Right cardiac atrium (tissue), 5 donors: ENCODE results near the gene ATRAID. TPM values are rescaled to one million over a fixed set of nuclear protein-coding genes. Genes with fewer than 3 reads are reported as not detected.
"Not testable (repeated sequence)": the region's sequence is repeated elsewhere in the genome, so short reads cannot be mapped to it uniquely, and the experiment has no call there.

ENCODE experiments used
- ATAC-seq, 2 donors: fragments of 200-7000 bp; cut with Tn5 transposase; one replicate each; pipeline versions ENCODE4 v1.8.0 to v1.9.1; 2020; ENCODE audit warnings: moderate library complexity in 2 of 2, mild to moderate bottlenecking in 1 of 2
- DNase-seq, 3 donors: peaks; one replicate each; pipeline ENCODE4 v3.0.0-alpha.2; 2020
- H3K27ac ChIP-seq: one replicate; pipeline ENCODE4 v1.5.1; 2013; ENCODE audit warnings: mild to moderate bottlenecking, low read length, control low read depth, moderate library complexity
- H3K27me3 ChIP-seq: one replicate; pipeline ENCODE4 v1.6.1; 2013; ENCODE audit not compliant: control insufficient read depth, insufficient read depth
- H3K4me1 ChIP-seq: one replicate; pipeline ENCODE4 v1.6.1; 2013; ENCODE audit warnings: low read length; ENCODE audit not compliant: control insufficient read depth, insufficient read depth
- H3K4me3 ChIP-seq: one replicate; pipeline ENCODE4 v1.5.1; 2013; ENCODE audit warnings: low read length, control low read depth
- H3K9me3 ChIP-seq: one replicate; pipeline ENCODE4 v1.6.1; 2013; ENCODE audit warnings: low read length; ENCODE audit not compliant: control insufficient read depth
- WGBS: extraction: QIAGEN DNeasy Blood & Tissue Kit; methylation state at CpG from one replicate; pipeline ENCODE4 v1.1.7; 2013; 5-methylcytosine and 5-hydroxymethylcytosine counted together
- intact Hi-C, 4 donors: fragments of 100-400 bp; cut with DNase I; formaldehyde crosslinking; loops; one replicate each; pipeline versions ENCODE4 v1.11.0 to v1.14.0; 2022 to 2023
- polyA plus RNA-seq: library from polyadenylated mRNA; stranded (reverse); fragments of 200-250 nt; gene quantifications from one replicate; pipeline ENCODE4 v1.2.3, GENCODE V29; 2013
- total RNA-seq, 4 donors: library from RNA; stranded (reverse); fragmentation: NEBNext Ultra II Directional; extraction: Animal tissue kit (Norgen Biotek cat#: 25700); gene quantifications; one replicate each; pipeline ENCODE4 v1.2.1, GENCODE V29; 2021
- donor health status: healthy with polysubstance abuse.
- donor health status: DM: no; HTN: yes; CAD: no.
- donor health status: DM: no; HTN: no; CAD: no.
- donor health status: DM: no; HTN: yes; CAD: no; lungs with severe emphysema.
- donor health status: DM: yes; HTN: yes; CAD: no.

Gene ATRAID
- total and polyA plus RNA-seq, 5 donors, result 124 to 256 (median 148) TPM

GRCh38 chr2:27194538-27195354, 17.1 kb upstream of the ATRAID start:
- no peaks in the 10 kb centered on the region for H3K27me3 ChIP-seq
- no peak overlapping the region for H3K27ac ChIP-seq
- intact Hi-C loops, result loop anchor here in 3 of 4 donors (5.0 kb wide), 1 partner anchor 97 kb away; no protein-coding TSS in a partner anchor
- peak in 1 of 2 donors; percentile 73 for ATAC-seq
- DNase-seq, result no peak
- H3K9me3 ChIP-seq, result no peaks in the 10 kb centered on the region
- H3K4me3 ChIP-seq, result no peak overlapping the region
- 67% methylated on average over 17 of the region's 17 CpGs for WGBS
- H3K4me1 ChIP-seq, result no peaks in the 10 kb centered on the region

- H3K27ac ChIP-seq, H3K4me3 ChIP-seq, H3K27me3 ChIP-seq, H3K9me3 ChIP-seq, DNase-seq, H3K4me1 ChIP-seq, intact Hi-C loops, ATAC-seq: not testable (repeated sequence)
- WGBS, result 93% methylated on average over 3 of the region's 3 CpGs
Observed at GRCh38 chr2:27195799-27196198, 16.0 kb upstream of the ATRAID start.

DNA sequence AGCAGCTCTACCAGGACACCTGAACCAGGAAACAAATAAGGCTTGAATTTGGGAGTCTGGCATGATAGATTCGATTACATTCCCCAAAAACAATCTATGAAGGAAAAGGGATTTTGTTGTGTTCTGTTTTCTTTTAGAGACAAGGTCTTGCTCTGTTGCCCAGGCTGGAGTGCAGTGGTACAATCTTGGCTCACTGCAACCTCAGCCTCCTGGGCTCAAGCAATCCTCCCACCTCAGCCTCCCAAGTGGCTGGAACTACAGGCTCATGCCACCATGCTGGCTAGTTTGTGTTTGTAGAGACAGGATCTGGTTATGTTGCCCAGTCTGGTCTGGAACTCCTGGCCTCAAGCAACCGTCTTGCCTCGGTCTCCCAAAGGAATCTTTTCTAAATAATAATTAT, 13.8 kb upstream of the ATRAID start:
- H3K27me3 ChIP-seq, intact Hi-C loops, H3K4me1 ChIP-seq, H3K27ac ChIP-seq, H3K4me3 ChIP-seq, H3K9me3 ChIP-seq, ATAC-seq, DNase-seq: not testable (repeated sequence)
- 86% methylated on average over 3 of the region's 3 CpGs for WGBS

GRCh38 chr2:27198627-27199026, 13.2 kb upstream of the ATRAID start:
- peak in 1 of 2 donors; percentile 14 for ATAC-seq
- intact Hi-C loops, result no loop called here
- H3K9me3 ChIP-seq, result no peaks in the 10 kb centered on the region

DNA sequence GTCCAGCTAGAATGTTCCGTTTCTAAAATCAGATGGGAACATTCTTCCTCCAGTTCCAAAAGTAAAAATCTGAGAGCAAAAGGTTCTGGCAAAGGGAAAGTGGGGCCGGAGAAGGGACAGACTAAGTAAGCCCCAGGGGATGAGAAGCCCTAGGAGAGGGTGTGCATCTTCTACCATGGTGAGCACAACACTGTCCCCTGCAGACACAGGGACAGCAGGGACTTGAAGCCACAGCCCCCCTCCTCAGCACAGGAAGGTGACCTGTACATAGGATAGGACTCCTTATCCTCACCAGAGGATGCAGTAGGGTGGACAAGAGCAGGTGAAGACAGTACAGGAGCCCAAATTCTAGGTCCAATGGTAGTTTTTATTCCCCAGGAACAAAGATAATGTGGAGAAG, 12.6 kb upstream of the ATRAID start:
- Histone ChIP-seq H3K4me1 (no peaks in the 10 kb centered on the region), H3K27me3 (no peaks in the 10 kb centered on the region), H3K9me3 (no peaks in the 10 kb centered on the region), H3K4me3 (no peak overlapping the region), H3K27ac (no peak overlapping the region)
- intact Hi-C loops, result no loop called here
- DNase-seq (no peak), ATAC-seq (no peak)
- 77% methylated on average over 2 of the region's 2 CpGs for WGBS

More at GRCh38 chr2:27198627-27199026, 13.2 kb upstream of the ATRAID start:
- 82% methylated on average over 2 of the region's 2 CpGs for WGBS
- no peaks in the 10 kb centered on the region for H3K4me1 ChIP-seq
- H3K27ac ChIP-seq, result no peak overlapping the region
- H3K27me3 ChIP-seq, result no peaks in the 10 kb centered on the region
- DNase-seq, result no peak
- no peak overlapping the region for H3K4me3 ChIP-seq

GRCh38 chr2:27201675-27202074, 10.2 kb upstream of the ATRAID start:
- H3K4me1 ChIP-seq, result no peaks in the 10 kb centered on the region
- no peak overlapping the region for H3K4me3 ChIP-seq
- intact Hi-C loops, result no loop called here
- WGBS, result 91% methylated on average over 7 of the region's 7 CpGs
- no peak for ATAC-seq
- H3K27me3 ChIP-seq, result no peaks in the 10 kb centered on the region
- DNase-seq, result no peak
- no peaks in the 10 kb centered on the region for H3K9me3 ChIP-seq
- no peak overlapping the region for H3K27ac ChIP-seq

DNA sequence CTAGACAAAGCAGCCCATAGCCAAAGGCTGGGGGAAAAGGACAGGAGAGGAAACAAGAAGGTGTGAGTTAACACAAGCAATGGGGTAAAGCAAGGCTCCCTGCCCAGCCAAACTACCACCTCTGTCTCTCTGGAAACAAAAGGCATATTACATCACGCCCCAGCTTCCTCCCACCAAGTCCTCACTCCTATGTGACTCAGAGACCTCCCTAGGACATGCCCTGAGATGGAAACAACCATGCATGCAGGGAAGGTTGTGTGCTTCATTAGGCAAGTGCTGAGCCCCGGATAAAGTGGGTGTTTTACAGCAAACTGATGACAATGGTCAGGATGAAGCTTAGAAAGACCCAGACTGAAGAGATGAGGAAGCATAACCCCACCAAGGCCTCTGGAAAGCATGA, 9.0 kb upstream of the ATRAID start:
- Histone ChIP-seq H3K27ac (no peak overlapping the region), H3K4me3 (no peak overlapping the region), H3K9me3 (no peaks in the 10 kb centered on the region), H3K27me3 (no peaks in the 10 kb centered on the region), H3K4me1 (no peaks in the 10 kb centered on the region)
- no peak for ATAC-seq
- intact Hi-C loops, result no loop called here
- 88% methylated on average over 2 of the region's 2 CpGs for WGBS
- DNase-seq, result no peak

DNA sequence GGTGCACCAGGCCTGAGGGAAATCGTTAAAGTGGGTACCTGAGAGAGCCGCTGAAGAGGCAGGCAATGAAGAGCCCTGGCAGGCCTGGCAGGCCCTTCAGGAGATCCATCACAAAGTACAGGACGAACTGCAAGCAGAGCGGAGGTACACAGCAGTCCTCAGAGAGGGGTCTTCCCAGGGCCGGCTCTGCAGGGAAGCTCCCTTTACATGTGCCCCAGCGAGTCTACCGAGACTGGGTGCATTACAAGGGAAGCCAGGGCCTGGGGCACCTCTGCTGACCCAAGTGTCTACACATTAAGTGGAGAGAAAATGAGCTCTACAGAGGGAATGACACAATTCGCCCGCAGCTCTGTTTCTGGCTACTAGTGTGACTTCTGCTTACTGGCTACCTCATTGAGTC, 8.1 kb upstream of the ATRAID start:
- H3K27me3 ChIP-seq, result no peaks in the 10 kb centered on the region
- H3K9me3 ChIP-seq, result no peaks in the 10 kb centered on the region
- 93% methylated on average over 9 of the region's 9 CpGs for whole genome bisulfite sequencing
- H3K4me1 ChIP-seq, result no peaks in the 10 kb centered on the region
- H3K4me3 ChIP-seq, result no peak overlapping the region
- intact Hi-C loops, result no loop called here
- no peak for DNase-seq
- no peak overlapping the region for H3K27ac ChIP-seq
- ATAC-seq, result no peak

GRCh38 chr2:27204566-27204965, 7.3 kb upstream of the ATRAID start:
- no peaks in the 10 kb centered on the region for H3K27me3 ChIP-seq
- 92% methylated on average over 8 of the region's 8 CpGs for WGBS
- DNase-seq (no peak), ATAC-seq (no peak)
- no peaks in the 10 kb centered on the region for H3K9me3 ChIP-seq
- H3K4me1 ChIP-seq, result no peaks in the 10 kb centered on the region
- intact Hi-C loops, result no loop called here
- H3K27ac ChIP-seq, result no peak overlapping the region
- no peak overlapping the region for H3K4me3 ChIP-seq

DNA sequence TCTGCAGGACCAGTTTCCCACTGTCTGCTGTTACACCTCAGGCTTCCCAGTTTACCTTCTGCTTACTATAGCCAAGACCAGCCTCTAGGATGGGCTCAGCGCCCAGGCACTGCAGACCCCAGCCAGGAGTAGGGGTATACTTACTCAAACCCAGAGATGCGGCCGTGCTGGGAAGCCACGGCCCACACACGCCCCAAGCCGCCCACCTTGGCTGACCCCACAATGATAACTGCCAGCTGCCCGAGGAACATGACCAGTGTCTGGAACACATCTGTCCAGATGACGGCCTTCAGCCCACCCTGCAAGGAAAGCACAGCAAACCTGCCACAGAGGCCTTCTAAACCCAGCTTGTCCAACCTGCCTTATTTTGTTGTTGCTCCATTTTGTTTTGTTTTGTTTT, 6.6 kb upstream of the ATRAID start:
- H3K9me3 ChIP-seq, result no peaks in the 10 kb centered on the region
- 64% methylated on average over 8 of the region's 8 CpGs for WGBS
- H3K27me3 ChIP-seq, result no peaks in the 10 kb centered on the region
- ATAC-seq (no peak), DNase-seq (no peak)
- intact Hi-C loops, result no loop called here
- no peaks in the 10 kb centered on the region for H3K4me1 ChIP-seq
- no peak overlapping the region for H3K27ac ChIP-seq
- H3K4me3 ChIP-seq, result no peak overlapping the region

- Histone ChIP-seq H3K4me3 (no peak overlapping the region), H3K27me3 (no peaks in the 10 kb centered on the region), H3K27ac (no peak overlapping the region), H3K9me3 (no peaks in the 10 kb centered on the region), H3K4me1 (no peaks in the 10 kb centered on the region)
- no peak for ATAC-seq
- no peak for DNase-seq
- intact Hi-C loops, result no loop called here
- WGBS, result 97% methylated on average over 6 of the region's 6 CpGs
Observed at GRCh38 chr2:27206346-27206745, 5.5 kb upstream of the ATRAID start.
